Activated CD4-positive, alpha-beta T cell treated with anti-CD3 and anti-CD28 coated beads, Interleukin-10, Interleukin-2, amounts not matched to agents 100 ng/mL and 50 ng/mL, durations not matched to agents 16 hours and 8 hours (primary cell): ENCODE results near the gene RNF17.

Source experiments
- DNase-seq: peaks from one replicate; pipeline ENCODE4 v3.0.0-alpha.2; 2020

The RNF17 gene

DNA sequence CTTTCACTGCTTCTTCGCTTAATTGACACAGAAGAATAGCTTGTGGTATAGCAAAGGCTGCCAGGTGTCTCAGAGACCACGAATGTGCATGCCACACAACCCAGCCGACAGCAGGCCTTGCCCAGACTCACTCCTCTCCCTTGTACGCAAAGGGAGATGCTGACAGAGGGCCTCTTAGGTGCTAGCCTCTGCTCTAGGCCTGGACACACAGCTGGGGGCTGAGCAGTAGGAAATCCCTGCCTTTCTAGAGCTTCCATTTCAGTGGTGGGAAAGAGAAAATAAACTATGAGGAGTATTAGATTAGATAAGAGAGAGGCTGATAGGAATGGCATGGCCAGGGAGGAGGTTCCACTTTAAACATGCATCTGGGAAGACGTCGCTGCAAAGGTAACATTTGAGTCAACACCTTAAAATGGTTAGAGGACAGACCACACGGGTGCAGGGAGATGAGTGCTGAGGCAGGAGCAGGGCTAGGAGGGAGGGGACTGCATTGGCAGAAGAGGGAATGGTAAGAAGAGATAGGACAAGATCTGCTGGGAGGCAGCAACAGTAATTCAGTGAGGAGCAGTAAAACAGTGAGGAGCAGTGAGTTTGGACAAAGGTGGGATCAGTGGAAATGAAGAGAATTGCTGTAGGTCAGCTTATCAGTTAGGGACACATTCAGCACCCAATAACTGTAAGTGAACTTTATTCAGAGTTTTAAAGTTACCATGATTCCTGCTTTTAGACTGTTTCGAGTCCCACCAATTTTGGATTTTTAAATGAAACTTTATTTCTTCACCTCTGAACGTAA is 100.0 kb downstream of the RNF17 start:
- no peak for DNase-seq

GRCh38 chr13:24864579-24864978 is 100.6 kb downstream of the RNF17 start:
- no peak for DNase-seq

GRCh38 chr13:24865163-24865953 is 101.4 kb downstream of the RNF17 start:
- peak; percentile 7 for DNase-seq

DNA sequence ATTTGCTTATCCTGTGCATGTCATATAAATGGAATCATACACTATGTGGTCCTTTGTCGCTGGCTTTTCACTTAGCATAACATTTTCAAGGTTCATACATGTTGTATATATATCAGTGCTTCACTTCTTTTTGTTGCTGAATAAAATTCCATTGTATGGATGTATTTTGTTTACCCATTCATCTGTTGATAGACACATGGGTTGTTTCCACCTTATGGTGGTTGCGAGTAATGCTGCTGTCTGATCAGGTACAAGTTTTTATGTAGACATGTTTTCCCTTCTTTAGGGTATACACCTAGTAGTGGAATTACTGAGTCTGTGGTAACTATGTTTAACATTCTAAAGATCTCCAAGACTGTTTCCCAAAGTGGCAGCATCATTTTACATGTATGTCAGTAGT is 102.5 kb downstream of the RNF17 start:
- no peak for DNase-seq

GRCh38 chr13:24868874-24869273 is 104.9 kb downstream of the RNF17 start:
- no peak for DNase-seq

- no peak for DNase-seq
Observed at GRCh38 chr13:24870380-24870760, 106.4 kb downstream of the RNF17 start.

DNA sequence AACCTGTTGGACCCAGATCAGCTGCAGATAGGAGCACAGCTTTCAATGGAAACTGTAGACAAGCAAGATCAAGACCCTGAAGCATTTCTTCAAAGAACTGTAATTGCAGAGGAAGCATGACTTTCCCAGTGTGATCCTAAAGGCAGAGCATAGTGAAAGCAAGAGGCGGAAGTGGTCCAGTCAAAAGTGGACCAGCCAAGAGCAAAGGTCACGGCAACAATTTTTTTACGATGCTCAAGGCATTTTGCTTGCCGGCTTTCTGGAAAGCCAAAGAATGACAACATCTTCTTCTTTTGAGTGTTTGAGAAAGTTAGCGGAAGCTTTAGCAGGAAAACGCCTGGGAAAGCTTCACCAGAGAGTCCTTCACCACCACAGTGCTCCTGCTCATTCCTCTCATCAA is 111.6 kb downstream of the RNF17 start:
- DNase-seq: no peak

- no peak for DNase-seq
Observed at GRCh38 chr13:24877531-24877930, 113.6 kb downstream of the RNF17 start.

DNA sequence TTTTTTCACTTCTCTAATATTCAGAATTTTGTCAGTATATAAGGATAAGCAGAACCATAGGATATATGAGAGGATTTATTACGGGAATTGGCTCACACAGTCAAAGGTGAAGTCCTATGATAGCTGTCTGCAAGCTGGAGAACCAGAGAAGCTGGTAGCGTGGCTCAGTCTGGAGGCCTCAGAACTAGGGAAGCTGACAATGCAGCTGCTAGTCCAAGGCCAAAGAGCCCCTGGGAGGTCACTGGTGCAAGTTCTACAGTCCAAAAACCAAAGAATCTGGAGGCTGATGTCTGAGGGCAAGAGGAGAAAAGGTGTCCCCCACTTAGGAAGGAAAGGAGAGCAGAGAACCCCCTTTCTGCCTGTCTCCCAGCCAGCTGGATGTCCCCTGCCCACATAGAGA is 114.4 kb downstream of the RNF17 start:
- DNase-seq: no peak

GRCh38 chr13:24882665-24883064 is 118.7 kb downstream of the RNF17 start:
- DNase-seq: no peak

DNA sequence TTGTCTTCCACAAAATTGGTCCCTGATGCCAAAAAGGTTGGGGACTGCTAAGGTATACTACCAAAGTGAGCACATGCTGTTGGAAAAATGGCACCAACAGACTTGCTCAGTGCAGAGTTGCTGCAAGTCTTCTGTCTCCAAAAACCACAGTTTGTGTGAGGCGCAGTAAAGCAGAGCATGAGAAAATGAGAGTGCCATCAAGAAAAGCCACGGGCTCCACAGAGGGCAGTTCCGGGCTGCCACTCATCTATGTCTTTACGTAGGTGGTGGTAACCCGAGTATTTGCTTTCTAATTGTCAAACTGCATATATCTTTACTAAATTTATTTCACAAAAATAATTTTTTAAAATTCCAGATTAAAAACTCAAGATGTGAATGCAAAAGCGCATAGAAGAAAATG is 123.8 kb downstream of the RNF17 start:
- DNase-seq: peak; percentile 10

GRCh38 chr13:24888291-24888931 is 124.4 kb downstream of the RNF17 start:
- no peak for DNase-seq

DNA sequence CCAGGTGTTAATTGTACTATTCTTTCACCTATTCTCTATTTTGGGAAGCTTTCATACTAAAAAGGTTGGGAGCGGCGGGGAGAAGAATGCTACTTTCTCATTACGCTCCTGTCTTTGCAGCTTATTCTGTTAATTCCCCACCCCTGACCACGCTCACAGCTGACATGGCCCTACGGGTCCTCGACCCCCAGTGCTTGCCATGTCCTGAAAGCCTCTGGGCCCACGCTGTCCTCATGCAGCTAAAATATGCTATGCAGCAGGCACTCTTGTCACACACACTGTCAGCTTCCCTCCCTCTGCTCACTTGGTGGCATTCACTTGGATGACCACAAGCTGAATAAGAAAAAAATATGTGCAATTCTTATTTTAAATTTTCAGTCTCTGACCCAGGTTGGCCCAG is 126.3 kb downstream of the RNF17 start:
- DNase-seq: no peak

DNA sequence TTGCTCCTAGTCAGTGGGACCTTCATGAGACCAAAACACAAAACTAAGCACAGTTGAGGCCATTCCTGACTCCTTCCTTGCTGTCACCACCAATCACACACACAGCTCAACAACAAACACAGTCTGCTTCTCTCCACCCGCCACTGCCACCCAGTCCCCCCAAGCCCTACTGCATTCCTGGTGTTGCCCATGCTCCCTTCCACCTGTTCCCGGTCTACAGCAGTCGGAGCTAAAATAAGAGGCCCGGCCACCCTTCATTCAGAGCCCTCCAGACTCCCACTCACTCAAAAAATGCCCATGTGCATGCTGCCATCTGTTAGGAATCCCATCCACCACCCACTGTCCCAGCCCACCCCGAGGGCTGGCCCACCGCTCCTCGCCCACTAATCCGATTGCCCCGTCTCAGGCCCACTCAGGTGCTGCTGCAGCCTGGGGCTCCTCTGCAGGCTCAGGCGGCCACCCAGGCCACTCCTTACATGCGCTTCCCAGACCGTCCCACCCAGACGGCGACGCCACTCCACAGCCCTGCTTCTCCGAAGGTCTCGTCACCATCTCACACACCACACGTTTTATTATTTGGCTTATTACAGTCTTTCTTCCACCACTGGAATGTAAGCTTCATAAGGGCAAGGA is 127.6 kb downstream of the RNF17 start:
- no peak for DNase-seq

- no peak for DNase-seq
Observed at GRCh38 chr13:24892829-24893228, 128.9 kb downstream of the RNF17 start.

- DNase-seq: no peak
Observed at GRCh38 chr13:24893863-24894262, 129.9 kb downstream of the RNF17 start.

- DNase-seq: no peak
Observed at GRCh38 chr13:24894277-24894971, 130.5 kb downstream of the RNF17 start.

GRCh38 chr13:24894972-24895300 is 131.0 kb downstream of the RNF17 start:
- no peak for DNase-seq

DNA sequence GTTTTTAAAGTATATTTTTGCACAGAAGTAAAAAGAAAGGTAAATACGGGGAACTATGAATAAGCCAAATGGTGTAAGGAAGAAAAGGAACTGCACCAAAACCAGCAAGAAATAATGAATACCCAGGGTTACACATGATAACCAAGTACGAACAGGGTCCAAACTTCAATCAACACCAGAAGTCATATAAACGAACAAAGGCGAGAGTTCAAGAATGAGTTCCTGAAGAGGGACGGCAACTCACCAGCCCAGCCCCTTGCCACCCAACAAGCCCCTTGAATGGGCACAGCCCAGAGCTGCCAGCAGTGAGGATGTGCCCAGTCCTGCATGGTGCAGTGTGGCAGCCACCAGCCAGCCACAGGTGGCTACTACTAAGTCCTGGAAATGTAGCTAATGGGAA is 132.1 kb downstream of the RNF17 start:
- DNase-seq: no peak

- DNase-seq: no peak
Observed at GRCh38 chr13:24897293-24897692, 133.3 kb downstream of the RNF17 start.

GRCh38 chr13:24899601-24900000 is 135.6 kb downstream of the RNF17 start:
- no peak for DNase-seq

- DNase-seq: no peak
Observed at GRCh38 chr13:24900507-24900906, 136.5 kb downstream of the RNF17 start.

DNA sequence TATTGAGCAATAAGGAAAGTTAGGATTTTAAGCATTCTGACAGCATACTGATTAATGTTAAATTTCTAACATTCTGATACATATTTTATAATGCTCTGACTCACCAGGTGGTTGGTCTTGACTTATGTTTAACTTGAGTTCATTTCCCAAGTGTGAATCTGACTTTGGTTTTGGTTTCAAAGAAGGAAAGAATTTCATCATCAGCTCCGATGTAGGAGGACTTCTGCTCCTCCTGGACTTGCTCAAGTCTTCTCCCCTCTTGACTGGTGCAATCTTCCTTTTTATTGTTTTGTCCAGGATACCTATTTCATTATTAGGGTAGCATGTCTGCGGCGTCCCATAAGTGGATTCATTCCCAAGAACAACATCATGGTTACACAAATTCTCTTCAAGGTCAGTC is 141.3 kb downstream of the RNF17 start:
- DNase-seq: no peak
